ENCODE data around the gene ABCD3. TPM values are rescaled to one million over a fixed set of nuclear protein-coding genes. Genes with fewer than 3 reads are reported as not detected.

The ABCD3 gene
- total and polyA plus RNA-seq, 3 donors from 2014 or later, result 27.0 to 45.6 (median 45.2) TPM

- no peak overlapping the region for H3K27ac ChIP-seq
- H3K27me3 ChIP-seq, result no peaks in the 10 kb centered on the region
- no peaks in the 10 kb centered on the region for H3K36me3 ChIP-seq (ENCODE audit: low read depth, missing control alignments)
- DNase-seq, result no peak
- no peak for TF ChIP-seq POLR2A (IDR thresholded peaks at IDR 0.05)
- no peak for TF ChIP-seq CTCF (IDR thresholded peaks at IDR 0.05)
- intact Hi-C loops (cut with DNase I; ENCODE audit: low total_unique reads), result no loop called here
- 83 to 97% methylated on average over 3 of the region's 3 CpGs for WGBS, 2 donors
- no peak overlapping the region for H3K4me3 ChIP-seq
- H3K4me1 ChIP-seq, result no peaks in the 10 kb centered on the region
- no peaks in the 10 kb centered on the region for H3K9me3 ChIP-seq
Observed at GRCh38 chr1:94382201-94382600, 36.0 kb upstream of the ABCD3 start.

DNA sequence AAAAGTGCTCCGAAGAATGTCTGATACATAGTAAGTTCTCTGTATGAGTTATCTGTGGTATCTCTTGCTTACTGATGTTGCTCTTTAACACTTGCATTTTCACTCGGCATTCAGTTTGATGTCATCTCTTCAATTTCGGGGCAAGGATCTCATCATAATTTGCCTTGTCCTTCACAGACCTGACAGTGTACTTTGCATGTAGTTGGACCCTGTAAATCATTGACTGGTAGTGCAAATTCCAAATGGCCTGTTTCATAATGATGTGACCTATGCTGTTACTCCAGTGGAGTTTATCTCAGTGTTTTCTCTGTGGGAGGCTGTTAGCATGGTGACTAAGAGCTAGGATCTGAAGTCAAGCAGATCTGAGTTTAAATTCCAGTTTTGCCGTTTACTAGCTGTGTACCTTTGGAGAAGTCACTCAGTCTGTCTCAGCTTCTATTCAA lies 34.2 kb upstream of the ABCD3 start:
- H3K4me1 ChIP-seq, result no peaks in the 10 kb centered on the region
- H3K27me3 ChIP-seq, result no peaks in the 10 kb centered on the region
- 52 to 58% methylated on average over 4 of the region's 4 CpGs for WGBS, 2 donors
- H3K9me3 ChIP-seq, result no peaks in the 10 kb centered on the region
- no peak for TF ChIP-seq CTCF (IDR thresholded peaks at IDR 0.05)
- TF ChIP-seq POLR2A (IDR thresholded peaks at IDR 0.05), result no peak
- intact Hi-C loops (cut with DNase I; ENCODE audit: low total_unique reads), result no loop called here
- no peaks in the 10 kb centered on the region for H3K36me3 ChIP-seq (ENCODE audit: low read depth, missing control alignments)
- no peak overlapping the region for H3K27ac ChIP-seq
- no peak for DNase-seq
- no peak overlapping the region for H3K4me3 ChIP-seq

DNA sequence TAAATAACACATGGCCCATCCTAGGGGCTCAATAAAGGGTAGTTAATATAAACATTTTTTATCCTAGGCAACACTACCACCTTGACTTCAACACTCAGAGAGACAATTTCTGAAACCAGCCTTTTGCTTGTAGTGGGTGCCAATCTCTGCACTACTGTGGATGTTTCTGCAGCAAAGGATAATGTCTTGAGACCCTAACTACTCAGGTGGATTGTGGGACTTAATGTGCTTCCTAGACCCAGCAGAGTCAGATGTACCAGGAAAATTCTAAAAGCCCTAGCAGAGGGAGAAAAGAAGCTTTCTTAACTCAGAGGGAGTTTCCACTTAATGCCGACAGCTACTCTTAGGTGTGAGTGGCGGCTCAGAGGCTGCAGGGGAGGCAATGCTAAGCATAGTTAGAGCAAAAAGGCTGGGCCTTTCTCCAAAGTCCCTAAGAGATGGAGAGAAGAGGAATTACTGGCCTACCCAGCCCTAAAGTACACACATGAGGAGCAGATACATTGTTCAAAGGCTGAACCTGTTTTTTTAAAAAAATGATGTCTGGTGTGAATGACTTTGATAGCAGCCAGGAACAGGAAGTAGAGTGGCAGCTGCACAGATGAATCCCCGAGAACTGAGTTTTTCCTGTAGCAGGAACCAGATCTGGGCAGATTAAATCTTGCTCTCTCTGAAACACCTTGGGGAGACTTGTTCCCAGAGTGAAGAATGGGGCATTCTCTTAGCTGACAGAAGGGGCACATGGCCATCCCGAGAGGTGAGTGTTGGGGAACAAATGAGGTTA lies 33.5 kb upstream of the ABCD3 start:
- no peak overlapping the region for H3K27ac ChIP-seq
- TF ChIP-seq CTCF (IDR thresholded peaks at IDR 0.05), result no peak
- no peak for TF ChIP-seq POLR2A (IDR thresholded peaks at IDR 0.05)
- DNase-seq, result no peak
- intact Hi-C loops (cut with DNase I; ENCODE audit: low total_unique reads), result no loop called here
- H3K36me3 ChIP-seq (ENCODE audit: low read depth, missing control alignments), result no peaks in the 10 kb centered on the region
- H3K9me3 ChIP-seq, result no peaks in the 10 kb centered on the region
- no peak overlapping the region for H3K4me3 ChIP-seq
- no peaks in the 10 kb centered on the region for H3K4me1 ChIP-seq
- WGBS, 2 donors, result 63 to 65% methylated on average over 4 of the region's 4 CpGs
- H3K27me3 ChIP-seq, result no peaks in the 10 kb centered on the region

GRCh38 chr1:94385308-94385929 lies 32.8 kb upstream of the ABCD3 start:
- no peaks in the 10 kb centered on the region for H3K4me1 ChIP-seq
- no peaks in the 10 kb centered on the region for H3K9me3 ChIP-seq
- WGBS, 2 donors, result 48 to 70% methylated on average over 2 of the region's 2 CpGs
- H3K27me3 ChIP-seq, result no peaks in the 10 kb centered on the region
- TF ChIP-seq CTCF (IDR thresholded peaks at IDR 0.05) (no peak), POLR2A (IDR thresholded peaks at IDR 0.05) (no peak)
- H3K4me3 ChIP-seq, result no peak overlapping the region
- intact Hi-C loops (cut with DNase I; ENCODE audit: low total_unique reads), result no loop called here
- no peak overlapping the region for H3K27ac ChIP-seq
- H3K36me3 ChIP-seq (ENCODE audit: low read depth, missing control alignments), result no peaks in the 10 kb centered on the region
- DNase-seq, result no peak
